PC-3 (cell line): Measurements from ENCODE around the gene GFOD2.

Experiments
- CTCF ChIP-seq: fragments of 300-600 bp; sonication (generic); conservative IDR thresholded peaks from 2 replicates; pipeline ENCODE4 v1.5.1; 2017; ENCODE audit warnings: antibody characterized with exemption, low read depth, mild to moderate bottlenecking, low read length
- EZH2 ChIP-seq: fragments of 300-600 bp; sonication (generic); IDR thresholded peaks from one replicate; pipeline ENCODE4 v1.6.1; 2017; ENCODE audit warnings: antibody characterized with exemption, mild to moderate bottlenecking, low read length; ENCODE audit not compliant: unreplicated experiment
- EZH2phosphoT487 ChIP-seq: fragments of 300-600 bp; sonication (generic); IDR thresholded peaks from 2 replicates; pipeline ENCODE4 v1.6.1; 2018; ENCODE audit warnings: mild to moderate bottlenecking, antibody characterized with exemption, low read length, borderline replicate concordance

- TF ChIP-seq CTCF (no peak), EZH2 (no peak), EZH2phosphoT487 (no peak)
These were observed 15.5 kb downstream of the GFOD2 start for GRCh38 chr16:67703626-67704025.
